Measurements from ENCODE around the gene KIAA0753. TPM values are rescaled to one million over a fixed set of nuclear protein-coding genes. Genes with fewer than 3 reads are reported as not detected.

The KIAA0753 gene
- total and polyA plus RNA-seq, 2 of the 13 experiments (the other 11 are each of a cell fraction or from before 2014, with no cell fraction given) = 5.2 to 9.1 TPM

- BruUV-seq (replicated peaks) = no TSS peak
- 0 out of 2 replicates have a peak, but pooled peaks cover 2% of the 10 kb centered on the region for H4K20me1 ChIP-seq (ENCODE audit: insufficient read depth, low read length)
- intact Hi-C loops (cut with micrococcal nuclease; ENCODE audit: unreplicated experiment) = no loop called here
- TF ChIP-seq PHF20 (CRISPR knock-in tag; IDR thresholded peaks at IDR 0.05) = no peak
- TF ChIP-seq ZNF225 (CRISPR knock-in tag; IDR thresholded peaks at IDR 0.05) = no peak
- no peak for TF ChIP-seq DNMT3B (CRISPR knock-in tag; conservative IDR thresholded peaks at IDR 0.05)
- no peak for TF ChIP-seq ZNF160 (CRISPR knock-in tag; IDR thresholded peaks at IDR 0.05)
- TF ChIP-seq SP2 (CRISPR knock-in tag; IDR thresholded peaks at IDR 0.05) = no peak
- no peak for TF ChIP-seq ZBTB39 (CRISPR knock-in tag; IDR thresholded peaks at IDR 0.05)
- TF ChIP-seq NFE2L2 (IDR thresholded peaks at IDR 0.05; ENCODE audit: low read length) = no peak
- TF ChIP-seq DBP (CRISPR knock-in tag; IDR thresholded peaks at IDR 0.05; ENCODE audit: not compliant biosample characterization) = no peak
- no peak for TF ChIP-seq ZFP62 (CRISPR knock-in tag; IDR thresholded peaks at IDR 0.05)
- TF ChIP-seq KLF9 (CRISPR knock-in tag; IDR thresholded peaks at IDR 0.05; ENCODE audit: low read depth) = no peak
- no peak for TF ChIP-seq ZNF256 (CRISPR knock-in tag; conservative IDR thresholded peaks at IDR 0.05)
- no peak for TF ChIP-seq GPBP1L1 (CRISPR knock-in tag; IDR thresholded peaks at IDR 0.05)
- no peak for TF ChIP-seq PBX2 (CRISPR knock-in tag; IDR thresholded peaks at IDR 0.05)
- no peak for TF ChIP-seq ZNF512 (CRISPR knock-in tag; IDR thresholded peaks at IDR 0.05)
- no peak for TF ChIP-seq ZKSCAN1 (IDR thresholded peaks at IDR 0.05; ENCODE audit: low read length)
- DNase-seq (ENCODE audit: low spot score) (no peak), ATAC-seq (no peak), FAIRE-seq (no peak)
- H3K4me1 ChIP-seq (ENCODE audit: insufficient read depth, low read length) = peaks cover 4% of the 10 kb centered on the region
- H3K9me3 ChIP-seq (ENCODE audit: low read length) = peaks cover 7% of the 10 kb centered on the region; the same call in 1 of the 2 replicates
- WGBS (ENCODE audit: low lambda C conversion rate) = 52% methylated on average over 9 of the region's 16 CpGs
- no peaks in the 10 kb centered on the region for H3K79me2 ChIP-seq (ENCODE audit: insufficient read depth, low read length)
- POLR2A ChIA-PET = no interaction called here
- in situ Hi-C loops (cut with HindIII; ENCODE audit: extremely low pct_ligation_motif_present, low pct_unique_long_range_greater_than_20kb) = no loop called here
- no peak overlapping the region for H3K4me3 ChIP-seq (replicated peaks in 1 of 3; ENCODE audit: insufficient read depth in 1 of 3, low read depth in 2 of 3, low read length in 3 of 3)
- H3K27me3 ChIP-seq (ENCODE audit: control insufficient read depth in 1 of 2, insufficient read depth in 2 of 2, low read length in 2 of 2) = no peaks in the 10 kb centered on the region; a peak in 3 of 5 replicates
- no peak overlapping the region for H3K9ac ChIP-seq (ENCODE audit: insufficient read depth, low read depth, low read length)
- no peaks in the 10 kb centered on the region for H3K36me3 ChIP-seq (replicated peaks in 1 of 2; ENCODE audit: control insufficient read depth in 1 of 2, insufficient read depth in 2 of 2, low read length in 2 of 2)
- CTCF ChIA-PET (ENCODE audit: low intra/inter-chr PET ratio, low total read pairs) = no interaction called here
- H3K27ac ChIP-seq (ENCODE audit: extremely low read length, insufficient read depth, low read length) = no peak overlapping the region
- no peak overlapping the region for H2AFZ ChIP-seq (ENCODE audit: low read length)
- H3K4me2 ChIP-seq (ENCODE audit: low read depth, low read length) = no peak overlapping the region
Measured at GRCh38 chr17:6543079-6544010, 97.2 kb downstream of the KIAA0753 start.
